Activated T-cell treated with anti-CD3 and anti-CD28 coated beads, Interleukin-2, amount 50 U/mL, for 24 hours (primary cell): Measurements from ENCODE around the gene SCIN.
"Not testable (repeated sequence)": the region's sequence is repeated elsewhere in the genome, so short reads cannot be mapped to it uniquely, and the experiment has no call there.

Experiments used
- DNase-seq: peaks from one replicate; pipeline ENCODE4 v3.0.0-alpha.2; 2020
- H3K27ac Mint-ChIP-seq: 2 replicates; pipeline ENCODE4 v1.8.0; 2020; ENCODE audit warnings: mild to moderate bottlenecking, mixed read lengths
- H3K27me3 Mint-ChIP-seq: 2 replicates; pipeline ENCODE4 v1.8.0; 2020; ENCODE audit warnings: mixed read lengths
- H3K36me3 Mint-ChIP-seq: 2 replicates; pipeline ENCODE4 v1.8.0; 2020; ENCODE audit warnings: low read depth, mixed read lengths
- H3K4me1 Mint-ChIP-seq: 2 replicates; pipeline ENCODE4 v1.8.0; 2020; ENCODE audit warnings: low read depth, mixed read lengths
- H3K4me3 Mint-ChIP-seq: 2 replicates; pipeline ENCODE4 v1.8.0; 2020; ENCODE audit warnings: mild to moderate bottlenecking, moderate library complexity, mixed read lengths
- H3K9me3 Mint-ChIP-seq: 2 replicates; pipeline ENCODE4 v1.8.0; 2020; ENCODE audit warnings: mixed read lengths

The SCIN gene

GRCh38 chr7:12670000-12670729 is 99.6 kb downstream of the SCIN start:
- no peak for DNase-seq
- Mint-ChIP-seq H3K27me3 (no peaks in the 10 kb centered on the region), H3K9me3 (no peaks in the 10 kb centered on the region), H3K27ac (no peak overlapping the region), H3K36me3 (no peaks in the 10 kb centered on the region), H3K4me1 (peaks cover 8% of the 10 kb centered on the region), H3K4me3 (no peak overlapping the region)

- DNase-seq = no peak
- Mint-ChIP-seq H3K4me1 (peaks cover 8% of the 10 kb centered on the region), H3K27me3 (no peaks in the 10 kb centered on the region), H3K27ac (no peak overlapping the region), H3K9me3 (no peaks in the 10 kb centered on the region), H3K4me3 (no peak overlapping the region), H3K36me3 (no peaks in the 10 kb centered on the region)
Observed at GRCh38 chr7:12670743-12671520, 100.4 kb downstream of the SCIN start.

GRCh38 chr7:12673436-12673835 is 102.9 kb downstream of the SCIN start:
- not testable (repeated sequence) for DNase-seq, H3K27me3 Mint-ChIP-seq, H3K4me1 Mint-ChIP-seq, H3K9me3 Mint-ChIP-seq, H3K4me3 Mint-ChIP-seq, H3K36me3 Mint-ChIP-seq, H3K27ac Mint-ChIP-seq

- H3K27me3 Mint-ChIP-seq = no peaks in the 10 kb centered on the region
- H3K36me3 Mint-ChIP-seq = no peaks in the 10 kb centered on the region
- no peaks in the 10 kb centered on the region for H3K9me3 Mint-ChIP-seq
- H3K4me3 Mint-ChIP-seq = no peak overlapping the region
- peaks cover 8% of the 10 kb centered on the region for H3K4me1 Mint-ChIP-seq
- no peak for DNase-seq
- no peak overlapping the region for H3K27ac Mint-ChIP-seq
Observed at GRCh38 chr7:12674053-12674452, 103.5 kb downstream of the SCIN start.

- Mint-ChIP-seq H3K36me3 (no peaks in the 10 kb centered on the region), H3K9me3 (no peaks in the 10 kb centered on the region), H3K27ac (no peak overlapping the region), H3K4me1 (peaks cover 8% of the 10 kb centered on the region), H3K27me3 (no peaks in the 10 kb centered on the region), H3K4me3 (no peak overlapping the region)
- DNase-seq = no peak
Observed at GRCh38 chr7:12674861-12675260, 104.3 kb downstream of the SCIN start.

GRCh38 chr7:12683678-12684585 is 113.4 kb downstream of the SCIN start:
- Mint-ChIP-seq H3K9me3 (no peaks in the 10 kb centered on the region), H3K27ac (no peak overlapping the region), H3K4me1 (peaks cover 25% of the 10 kb centered on the region), H3K4me3 (no peak overlapping the region), H3K27me3 (no peaks in the 10 kb centered on the region), H3K36me3 (peaks cover 12% of the 10 kb centered on the region)
- no peak for DNase-seq

GRCh38 chr7:12684733-12685132 is 114.2 kb downstream of the SCIN start:
- H3K27me3 Mint-ChIP-seq = no peaks in the 10 kb centered on the region
- H3K36me3 Mint-ChIP-seq = peaks cover 18% of the 10 kb centered on the region
- H3K4me1 Mint-ChIP-seq = peaks cover 29% of the 10 kb centered on the region
- no peak overlapping the region for H3K4me3 Mint-ChIP-seq
- H3K9me3 Mint-ChIP-seq = no peaks in the 10 kb centered on the region
- DNase-seq = no peak
- H3K27ac Mint-ChIP-seq = no peak overlapping the region

GRCh38 chr7:12685550-12685949 is 115.0 kb downstream of the SCIN start:
- Mint-ChIP-seq H3K4me1 (peaks cover 30% of the 10 kb centered on the region), H3K27ac (peak overlapping the region; percentile 31), H3K36me3 (peaks cover 21% of the 10 kb centered on the region), H3K27me3 (no peaks in the 10 kb centered on the region), H3K4me3 (peak overlapping the region; percentile 22), H3K9me3 (no peaks in the 10 kb centered on the region)
- peak; percentile 32 for DNase-seq

GRCh38 chr7:12686234-12686890 is 115.8 kb downstream of the SCIN start:
- peak overlapping the region; percentile 98 for H3K27ac Mint-ChIP-seq
- H3K36me3 Mint-ChIP-seq = peaks cover 21% of the 10 kb centered on the region
- peaks cover 30% of the 10 kb centered on the region for H3K4me1 Mint-ChIP-seq
- no peaks in the 10 kb centered on the region for H3K9me3 Mint-ChIP-seq
- peak; percentile 99 for DNase-seq
- H3K4me3 Mint-ChIP-seq = peak overlapping the region; percentile 87
- H3K27me3 Mint-ChIP-seq = no peaks in the 10 kb centered on the region

- peak within 1 kb of the TSS; percentile 98 for H3K27ac Mint-ChIP-seq
- peaks cover 21% of the 10 kb centered on the region for H3K36me3 Mint-ChIP-seq
Observed at GRCh38 chr7:12686891-12687717, 116.6 kb downstream of the SCIN start, which contains the start of gene ARL4A. TSS of gene ARL4A (plus strand) at chr7:12687633. CDS start at chr7:12688255, 622 bp downstream.

GRCh38 chr7:12687718-12688171 is 117.2 kb downstream of the SCIN start:
- Mint-ChIP-seq H3K4me3 (peak overlapping the region; percentile 87), H3K27ac (peak overlapping the region; percentile 98), H3K9me3 (no peaks in the 10 kb centered on the region), H3K27me3 (no peaks in the 10 kb centered on the region), H3K36me3 (peaks cover 21% of the 10 kb centered on the region), H3K4me1 (peaks cover 36% of the 10 kb centered on the region)
- DNase-seq = no peak

More at GRCh38 chr7:12686891-12687717, 116.6 kb downstream of the SCIN start, which contains the start of gene ARL4A:
- peak; percentile 91 for DNase-seq
- Mint-ChIP-seq H3K4me1 (peaks cover 31% of the 10 kb centered on the region), H3K27me3 (no peaks in the 10 kb centered on the region), H3K9me3 (no peaks in the 10 kb centered on the region), H3K4me3 (peak within 1 kb of the TSS; percentile 87)

GRCh38 chr7:12688485-12689170 is 118.1 kb downstream of the SCIN start:
- H3K27me3 Mint-ChIP-seq = not testable (repeated sequence)

GRCh38 chr7:12689451-12689850 is 118.9 kb downstream of the SCIN start:
- H3K27ac Mint-ChIP-seq = no peak overlapping the region
- DNase-seq = no peak
- H3K4me1 Mint-ChIP-seq = peaks cover 45% of the 10 kb centered on the region
- no peaks in the 10 kb centered on the region for H3K9me3 Mint-ChIP-seq
- H3K27me3 Mint-ChIP-seq = no peaks in the 10 kb centered on the region
- peaks cover 21% of the 10 kb centered on the region for H3K36me3 Mint-ChIP-seq
- no peak overlapping the region for H3K4me3 Mint-ChIP-seq

More at GRCh38 chr7:12688485-12689170, 118.1 kb downstream of the SCIN start:
- not testable (repeated sequence) for DNase-seq, H3K27ac Mint-ChIP-seq, H3K9me3 Mint-ChIP-seq
- Mint-ChIP-seq H3K4me3 (peak overlapping the region; percentile 87), H3K4me1 (peaks cover 41% of the 10 kb centered on the region), H3K36me3 (peaks cover 21% of the 10 kb centered on the region)
